Thyroid gland (tissue), 4 donors: ENCODE results near the gene CHST8. TPM values are rescaled to one million over a fixed set of nuclear protein-coding genes. Genes with fewer than 3 reads are reported as not detected.

Experiments used
- DNase-seq, 2 donors: peaks; one replicate each; pipeline ENCODE4 v3.0.0-alpha.2; 2019
- H3K27ac ChIP-seq, 3 donors: fragments of 200-600 bp; sonication (generic); 1 replicate in 2 of 3; 2 replicates in 1 of 3; pipeline ENCODE4 v1.5.1; 2016 to 2019; ENCODE audit warnings: mild to moderate bottlenecking in 1 of 3, moderate library complexity in 1 of 3
- H3K27me3 ChIP-seq: fragments of 200-600 bp; sonication (generic); one replicate; pipeline ENCODE4 v1.5.1; 2019
- H3K36me3 ChIP-seq, 2 donors: fragments of 200-600 bp; sonication (generic); one replicate each; pipeline ENCODE4 v1.5.1; 2016 to 2019
- H3K4me1 ChIP-seq, 2 donors: fragments of 200-600 bp; sonication (generic); one replicate each; pipeline ENCODE4 v1.5.1; 2017 to 2019
- H3K4me3 ChIP-seq, 3 donors: fragments of 200-600 bp; sonication (generic); replicated peaks in 1 of 3; 1 replicate in 2 of 3; 2 replicates in 1 of 3; pipeline ENCODE4 v1.5.1; 2016; ENCODE audit warnings: mild to moderate bottlenecking in 1 of 3
- H3K9me3 ChIP-seq: fragments of 200-600 bp; sonication (generic); one replicate; pipeline ENCODE4 v1.5.1; 2017
- CTCF ChIP-seq, 6 experiments: fragments of 200-600 bp in 3 of 6; fragments of 450-650 bp in 3 of 6; sonication (generic) in 3 of 6; IDR thresholded peaks; one replicate each; pipeline ENCODE4 v1.5.1; 2016 to 2019; ENCODE audit warnings: antibody characterized with exemption in 6 of 6, mild to moderate bottlenecking in 2 of 6, inconsistent platforms in 1 of 6, moderate library complexity in 1 of 6
- POLR2A ChIP-seq, 2 donors: fragments of 450-650 bp; IDR thresholded peaks; one replicate each; pipeline ENCODE4 v1.6.1; 2017; ENCODE audit warnings: antibody characterized with exemption in 2 of 2, mild to moderate bottlenecking in 2 of 2, moderate library complexity in 1 of 2
- WGBS, 2 donors: methylation state at CpG; one replicate each; pipeline ENCODE4 v1.1.5; 2017; 5-methylcytosine and 5-hydroxymethylcytosine counted together
- intact Hi-C: fragments of 100-400 bp; cut with DNase I; formaldehyde crosslinking; loops from one replicate; pipeline ENCODE4 v1.15.1; 2023
- total RNA-seq, 4 donors: library from RNA; depleted of rRNA; stranded (reverse); fragments of >200 nt; gene quantifications; one replicate each; pipeline ENCODE4 v1.2.3, GENCODE V29; 2016

CHST8 gene
- total RNA-seq, 4 donors from 2014 or later: 0.83 to 2.6 (median 1.4) TPM; not detected in 1

DNA sequence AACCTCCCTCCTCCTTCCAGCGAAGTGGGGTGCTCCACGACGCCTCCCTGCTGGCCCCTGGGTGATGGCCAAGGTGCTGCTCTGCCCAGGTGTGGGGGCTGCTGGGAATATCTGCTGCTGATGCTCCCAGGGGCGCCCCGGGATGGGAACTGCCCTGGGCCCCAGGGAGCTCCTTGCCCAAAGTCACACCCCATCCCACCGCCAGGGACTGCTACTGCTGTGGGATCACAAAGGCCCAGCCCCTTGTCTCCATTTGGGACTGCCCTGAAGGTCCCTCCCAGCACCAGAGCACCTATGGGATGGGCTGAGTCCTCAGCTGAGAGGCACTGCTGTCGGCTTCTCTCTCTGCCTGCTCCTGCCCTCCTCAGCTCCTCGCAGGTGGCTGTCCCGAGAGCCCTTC, 19.0 kb downstream of the CHST8 start:
- no peak overlapping the region for H3K27ac ChIP-seq
- H3K4me3 ChIP-seq: no peak overlapping the region
- no peaks in the 10 kb centered on the region for H3K4me1 ChIP-seq
- no peaks in the 10 kb centered on the region for H3K27me3 ChIP-seq
- intact Hi-C loops: no loop called here
- no peak for TF ChIP-seq CTCF (IDR thresholded peaks at IDR 0.05)
- TF ChIP-seq POLR2A (IDR thresholded peaks at IDR 0.05): no peak
- no peaks in the 10 kb centered on the region for H3K36me3 ChIP-seq
- WGBS, 2 donors: 61 to 63% methylated on average over 7 to 9 of the region's 9 CpGs
- no peak for DNase-seq
- H3K9me3 ChIP-seq: no peaks in the 10 kb centered on the region

- WGBS, 2 donors: 72 to 80% methylated on average over 5 of the region's 5 CpGs
- no peak overlapping the region for H3K27ac ChIP-seq
- H3K9me3 ChIP-seq: no peaks in the 10 kb centered on the region
- TF ChIP-seq POLR2A (IDR thresholded peaks at IDR 0.05): no peak
- no peak for TF ChIP-seq CTCF (IDR thresholded peaks at IDR 0.05)
- H3K4me3 ChIP-seq: no peak overlapping the region
- no peaks in the 10 kb centered on the region for H3K27me3 ChIP-seq
- no peaks in the 10 kb centered on the region for H3K36me3 ChIP-seq
- no peaks in the 10 kb centered on the region for H3K4me1 ChIP-seq
- DNase-seq: no peak
- intact Hi-C loops: no loop called here
Measured at GRCh38 chr19:33641261-33641660, 19.5 kb downstream of the CHST8 start.

GRCh38 chr19:33641956-33642498, 20.3 kb downstream of the CHST8 start:
- WGBS, 2 donors: 87% methylated on average over 7 of the region's 7 CpGs
- intact Hi-C loops: no loop called here
- Histone ChIP-seq H3K9me3 (no peaks in the 10 kb centered on the region), H3K4me1 (no peaks in the 10 kb centered on the region), H3K36me3 (no peaks in the 10 kb centered on the region), H3K4me3 (no peak overlapping the region), H3K27me3 (no peaks in the 10 kb centered on the region), H3K27ac (no peak overlapping the region)
- DNase-seq: no peak
- TF ChIP-seq CTCF (IDR thresholded peaks at IDR 0.05) (no peak), POLR2A (IDR thresholded peaks at IDR 0.05) (no peak)

DNA sequence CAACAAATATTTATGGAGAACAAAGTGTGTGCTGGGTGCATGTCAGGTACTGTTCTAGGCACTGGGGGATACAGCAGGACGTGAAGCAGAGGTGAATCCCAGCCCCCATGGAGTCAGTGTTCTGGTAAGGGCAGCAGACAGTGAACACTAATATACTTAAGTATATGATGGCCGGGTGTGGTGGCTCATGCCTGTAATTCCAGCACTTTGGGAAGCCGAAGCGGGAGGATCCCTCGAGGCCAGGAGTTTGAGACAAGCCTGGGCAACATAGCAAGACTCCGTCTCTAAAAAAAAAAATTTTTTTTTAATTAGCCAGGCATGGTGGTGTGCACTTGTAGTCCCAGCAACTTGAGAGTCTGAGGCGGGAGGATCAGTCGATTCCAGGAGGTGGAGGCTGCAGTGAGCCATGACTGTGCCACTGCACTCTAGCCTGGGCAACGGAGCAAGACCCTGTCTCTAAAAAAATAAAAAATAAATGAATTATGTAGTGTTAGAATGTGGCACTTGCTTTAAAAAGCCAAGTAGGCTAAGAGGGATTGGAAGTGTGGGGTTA, 22.6 kb downstream of the CHST8 start:
- Histone ChIP-seq H3K27ac (no peak overlapping the region), H3K4me1 (no peaks in the 10 kb centered on the region), H3K27me3 (no peaks in the 10 kb centered on the region), H3K9me3 (no peaks in the 10 kb centered on the region), H3K36me3 (no peaks in the 10 kb centered on the region), H3K4me3 (no peak overlapping the region)
- TF ChIP-seq POLR2A (IDR thresholded peaks at IDR 0.05): no peak
- no peak for TF ChIP-seq CTCF (IDR thresholded peaks at IDR 0.05)
- intact Hi-C loops: no loop called here
- 85% methylated on average over 9 of the region's 9 CpGs for WGBS, 2 donors
- no peak for DNase-seq

GRCh38 chr19:33646306-33646705, 24.6 kb downstream of the CHST8 start:
- H3K36me3 ChIP-seq: no peaks in the 10 kb centered on the region
- intact Hi-C loops: no loop called here
- DNase-seq: no peak
- H3K9me3 ChIP-seq: no peaks in the 10 kb centered on the region
- no peaks in the 10 kb centered on the region for H3K27me3 ChIP-seq
- no peak overlapping the region for H3K4me3 ChIP-seq
- 80 to 89% methylated on average over 4 of the region's 4 CpGs for WGBS, 2 donors
- no peak overlapping the region for H3K27ac ChIP-seq
- H3K4me1 ChIP-seq: no peaks in the 10 kb centered on the region
- TF ChIP-seq POLR2A (IDR thresholded peaks at IDR 0.05) (no peak), CTCF (IDR thresholded peaks at IDR 0.05) (no peak)
